DMS53 treated with DMSO at 0.1 percent for 48 hours (cell line): ENCODE measurements around the gene SYT13.

Source experiments
- DNase-seq: peaks from one replicate; lab custom pipeline; 2025; ENCODE audit not compliant: unreplicated experiment; lab: John Stamatoyannopoulos, UW

The SYT13 gene

GRCh38 chr11:45275828-45276227 lies 10.3 kb downstream of the SYT13 start:
- no peak for DNase-seq

GRCh38 chr11:45274206-45274605 lies 11.9 kb downstream of the SYT13 start:
- DNase-seq = no peak

GRCh38 chr11:45273509-45273908 lies 12.6 kb downstream of the SYT13 start:
- DNase-seq = no peak

GRCh38 chr11:45272701-45273100 lies 13.4 kb downstream of the SYT13 start:
- DNase-seq = peak; percentile 74

- no peak for DNase-seq
Measured at GRCh38 chr11:45270946-45271716, 15.0 kb downstream of the SYT13 start.

DNA sequence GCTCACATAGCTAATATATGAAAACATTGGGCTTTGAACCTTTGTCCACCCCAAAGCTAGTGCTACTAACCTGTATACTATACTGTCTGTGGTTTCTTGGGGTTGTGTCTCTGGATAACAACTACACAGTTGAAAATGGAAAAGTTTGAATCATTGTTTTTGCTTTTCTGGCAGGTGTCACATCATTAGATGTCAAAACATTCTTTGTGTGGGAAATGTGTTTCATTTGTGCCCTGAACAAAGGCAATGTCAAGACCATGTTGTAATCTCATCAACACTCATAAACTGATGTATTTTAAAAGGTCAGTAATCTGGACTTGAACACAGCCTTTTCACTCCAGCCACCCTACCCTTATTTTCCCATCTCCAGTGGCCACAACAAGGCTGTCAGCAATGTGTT lies 16.5 kb downstream of the SYT13 start:
- no peak for DNase-seq

DNA sequence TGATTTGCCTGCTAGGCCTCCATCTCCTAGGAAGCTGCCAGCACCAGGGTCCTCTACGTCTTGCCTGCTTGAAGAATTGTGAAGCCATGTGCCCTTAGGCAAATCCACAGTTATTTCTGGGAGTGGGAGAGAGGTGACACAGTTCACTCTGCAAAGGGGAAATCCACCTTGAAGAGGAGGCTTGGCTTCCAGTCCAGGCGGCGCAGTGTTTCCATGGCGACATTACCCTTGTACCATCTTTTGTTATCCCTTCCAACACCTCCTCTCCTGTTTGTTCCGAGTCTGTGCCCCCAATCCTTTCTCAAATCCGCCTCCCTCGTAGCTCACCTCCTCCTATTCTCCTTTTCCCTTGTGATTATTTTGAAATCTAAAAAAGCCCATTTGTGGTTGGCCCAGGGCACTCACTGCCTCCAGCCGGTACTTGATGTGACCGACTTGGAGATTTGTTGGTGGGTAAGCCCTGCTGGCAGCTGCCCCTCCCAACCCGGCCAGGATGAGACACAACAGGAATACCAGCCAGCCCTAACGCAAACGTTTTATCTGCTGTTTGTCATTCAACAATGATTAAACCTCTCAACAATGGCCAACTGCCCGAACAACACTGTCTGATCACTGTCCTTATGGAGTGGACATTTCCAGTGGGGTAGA lies 18.4 kb downstream of the SYT13 start:
- peak; percentile 77 for DNase-seq

DNA sequence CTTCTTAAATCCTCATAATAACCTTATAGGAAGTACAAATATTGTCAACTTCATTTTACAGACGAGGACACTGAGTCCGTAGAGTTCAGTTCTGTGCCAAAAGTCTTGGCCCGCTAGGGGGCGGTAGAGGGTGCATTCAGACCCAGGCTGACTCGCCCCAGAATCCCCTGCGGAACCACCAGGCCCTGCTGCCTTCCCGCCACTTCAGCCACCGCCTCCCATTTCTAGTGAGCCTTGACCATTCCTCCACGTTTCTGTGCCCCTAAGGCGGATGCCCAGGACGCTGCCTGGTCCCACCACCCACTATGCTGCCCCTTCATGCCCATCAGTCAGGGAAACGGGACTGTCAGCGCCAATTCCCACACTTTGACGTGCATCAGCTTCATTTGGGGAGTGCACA lies 19.1 kb downstream of the SYT13 start:
- DNase-seq = no peak

DNA sequence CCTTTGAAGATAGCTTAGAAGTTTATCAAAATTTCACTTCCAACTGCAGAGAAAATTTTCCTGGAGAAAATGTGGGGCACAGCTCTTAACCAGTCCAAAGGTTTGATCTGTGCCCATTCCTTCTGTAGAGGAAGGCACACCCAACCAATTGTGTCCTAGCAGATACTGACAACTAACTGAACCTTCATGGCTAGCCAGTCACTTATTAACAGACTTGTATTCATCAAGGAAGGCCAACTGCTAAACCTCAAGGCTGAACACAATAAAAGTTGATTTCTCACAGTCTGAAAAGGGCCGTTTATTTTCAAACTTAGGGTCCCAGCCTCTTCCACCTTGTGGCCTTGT lies 19.5 kb downstream of the SYT13 start:
- no peak for DNase-seq

GRCh38 chr11:45265969-45266675 lies 20.0 kb downstream of the SYT13 start:
- DNase-seq = no peak

GRCh38 chr11:45264839-45265515 lies 21.2 kb downstream of the SYT13 start:
- peak; percentile 66 for DNase-seq

DNA sequence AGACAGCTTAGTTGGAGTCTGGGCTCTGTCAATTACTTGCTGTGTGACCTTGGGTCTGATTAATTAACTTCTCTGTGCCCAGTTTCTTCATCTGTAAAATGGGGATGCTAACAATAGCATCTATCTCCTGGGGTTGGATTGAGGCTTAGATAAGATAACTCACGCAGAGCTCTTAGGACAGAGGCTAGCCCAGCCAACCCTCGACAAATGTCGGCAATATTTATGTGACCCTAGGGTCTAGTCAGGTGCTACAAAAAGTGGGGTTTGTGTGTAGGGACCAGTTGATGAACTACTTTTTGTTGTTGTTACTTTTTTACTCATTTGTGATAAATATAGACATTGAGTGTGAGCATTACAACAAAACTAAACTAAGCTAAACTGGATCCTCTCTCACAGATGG lies 22.4 kb downstream of the SYT13 start:
- no peak for DNase-seq

DNA sequence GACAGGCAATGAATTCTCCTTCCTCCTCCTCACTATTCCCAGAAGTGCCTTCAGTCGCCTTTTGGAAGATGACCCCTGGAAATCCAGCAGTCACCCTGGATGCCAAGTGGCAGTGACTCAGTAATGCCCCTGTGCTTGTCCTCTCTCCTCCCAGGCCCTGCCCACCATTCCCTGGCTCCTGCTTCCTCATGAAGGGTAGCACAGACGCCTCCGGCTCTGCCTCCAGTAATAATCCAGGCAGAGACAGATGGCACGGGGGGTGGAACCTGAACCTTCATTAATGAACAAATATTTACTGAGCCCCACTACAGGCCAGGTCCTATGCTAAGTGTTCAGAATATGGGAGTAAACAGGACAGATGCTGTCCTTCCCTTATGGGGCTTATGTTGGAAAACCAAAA lies 23.2 kb downstream of the SYT13 start:
- peak; percentile 62 for DNase-seq

DNA sequence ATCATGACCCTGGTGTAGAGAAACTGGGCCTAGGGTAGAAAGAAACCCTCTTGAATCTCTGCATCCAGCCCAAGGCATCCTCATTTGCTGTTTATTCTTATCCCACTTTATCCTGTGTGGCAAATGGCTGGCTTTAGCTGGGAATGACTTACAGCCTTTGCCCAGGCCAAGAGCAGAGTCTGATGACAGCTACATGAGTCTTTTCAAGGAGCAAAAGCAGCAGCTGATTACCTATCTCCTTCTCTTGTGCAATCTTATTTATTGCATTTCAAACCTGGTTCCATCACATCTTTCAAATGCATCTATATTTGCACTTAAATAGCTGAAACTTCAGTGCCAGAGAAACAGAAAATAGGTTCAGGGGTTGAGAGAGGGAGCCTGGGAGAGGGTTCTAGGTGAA lies 26.1 kb downstream of the SYT13 start:
- no peak for DNase-seq

GRCh38 chr11:45259592-45259991 lies 26.5 kb downstream of the SYT13 start:
- DNase-seq = peak; percentile 31

GRCh38 chr11:45258982-45259530 lies 27.1 kb downstream of the SYT13 start:
- DNase-seq = no peak

DNA sequence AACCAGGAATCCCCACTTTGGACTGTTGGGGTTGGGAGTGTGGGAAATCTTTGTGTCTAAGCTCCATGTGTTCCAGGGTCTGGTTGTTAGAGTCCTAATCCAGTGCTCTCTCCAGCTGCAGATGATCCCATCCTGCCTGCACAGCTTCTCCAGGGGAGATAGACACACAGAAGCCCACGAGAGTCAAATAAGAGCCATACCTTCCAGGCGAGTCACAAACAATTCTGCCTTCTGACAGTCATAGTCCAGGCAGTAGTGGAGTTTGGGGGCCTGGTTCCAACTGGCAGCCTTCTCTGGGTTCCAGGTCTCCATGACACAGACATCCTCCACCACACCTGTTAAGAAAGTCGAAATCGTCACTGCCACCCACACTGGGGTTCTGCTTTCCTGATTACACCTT lies 32.1 kb downstream of the SYT13 start:
- no peak for DNase-seq

DNA sequence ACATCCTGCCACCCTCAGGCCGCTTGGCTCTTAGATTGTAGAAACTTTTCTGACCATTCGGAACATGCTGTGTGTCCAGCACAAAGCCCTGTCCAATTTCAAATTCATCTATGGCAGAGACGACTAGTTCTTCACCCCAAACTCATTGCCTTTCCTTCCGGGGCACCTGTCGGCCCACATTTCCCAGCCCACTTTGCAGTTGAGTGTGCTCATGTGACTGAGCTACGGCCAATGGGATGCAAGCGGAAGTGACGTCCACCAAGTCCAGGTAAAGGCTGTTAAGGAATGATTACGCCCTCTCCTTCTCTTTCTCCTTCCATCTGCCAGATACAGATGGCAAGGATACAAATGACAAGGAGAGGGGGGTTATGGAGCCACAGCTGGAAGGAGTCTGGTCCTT lies 32.5 kb downstream of the SYT13 start:
- DNase-seq = no peak

DNA sequence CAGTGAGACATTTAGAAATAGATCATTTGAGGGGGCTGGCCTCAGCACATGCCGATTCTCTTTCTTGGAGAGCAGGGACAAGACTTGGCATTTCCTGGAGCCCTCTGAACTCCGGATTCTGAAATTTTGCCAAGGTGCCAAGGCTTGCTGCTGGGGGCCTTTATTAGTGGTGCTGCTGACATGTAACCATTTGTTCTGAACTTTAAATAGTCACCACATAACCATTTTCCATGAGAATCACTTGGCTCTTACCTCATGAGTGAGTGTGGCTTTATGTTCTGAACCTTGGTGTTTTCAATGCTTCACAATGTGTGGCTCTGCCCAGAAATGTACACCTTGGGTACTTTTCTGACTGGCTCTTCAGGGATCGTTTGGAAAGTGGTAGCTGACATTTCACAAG lies 33.3 kb downstream of the SYT13 start:
- DNase-seq = no peak

GRCh38 chr11:45252134-45252856 lies 33.8 kb downstream of the SYT13 start:
- DNase-seq = peak; percentile 33
